Measurements from ENCODE around the gene TTF2.
"Not testable (repeated sequence)": the region's sequence is repeated elsewhere in the genome, so short reads cannot be mapped to it uniquely, and the experiment has no call there.

The TTF2 gene

DNA sequence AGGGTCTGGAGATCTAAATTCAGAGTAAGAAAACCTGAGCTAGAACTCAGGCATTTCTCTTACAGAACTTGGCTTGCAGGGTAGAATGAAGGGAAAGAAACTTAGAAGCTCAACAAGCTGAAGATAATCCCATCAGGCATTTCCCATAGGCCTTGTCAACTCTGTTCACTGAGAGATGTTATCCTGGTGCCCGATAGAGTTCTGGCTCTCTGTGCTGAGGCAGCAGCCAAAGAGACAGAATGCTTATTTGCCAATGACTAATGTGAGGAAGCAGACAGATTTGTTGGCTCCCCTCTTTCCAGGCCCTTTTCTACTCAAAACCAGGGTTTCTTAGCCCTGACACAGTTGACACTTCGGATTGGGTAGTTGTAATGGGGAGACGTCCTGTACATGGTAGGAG lies 83.7 kb downstream of the TTF2 start:
- ChIA-PET CTCF (interaction anchor here (2.6 kb wide), 1 partner anchor 15 kb away, joined by 10 read pairs; no protein-coding TSS in a partner anchor), POLR2A (no interaction called here)
- TF ChIP-seq, protein P1, sequence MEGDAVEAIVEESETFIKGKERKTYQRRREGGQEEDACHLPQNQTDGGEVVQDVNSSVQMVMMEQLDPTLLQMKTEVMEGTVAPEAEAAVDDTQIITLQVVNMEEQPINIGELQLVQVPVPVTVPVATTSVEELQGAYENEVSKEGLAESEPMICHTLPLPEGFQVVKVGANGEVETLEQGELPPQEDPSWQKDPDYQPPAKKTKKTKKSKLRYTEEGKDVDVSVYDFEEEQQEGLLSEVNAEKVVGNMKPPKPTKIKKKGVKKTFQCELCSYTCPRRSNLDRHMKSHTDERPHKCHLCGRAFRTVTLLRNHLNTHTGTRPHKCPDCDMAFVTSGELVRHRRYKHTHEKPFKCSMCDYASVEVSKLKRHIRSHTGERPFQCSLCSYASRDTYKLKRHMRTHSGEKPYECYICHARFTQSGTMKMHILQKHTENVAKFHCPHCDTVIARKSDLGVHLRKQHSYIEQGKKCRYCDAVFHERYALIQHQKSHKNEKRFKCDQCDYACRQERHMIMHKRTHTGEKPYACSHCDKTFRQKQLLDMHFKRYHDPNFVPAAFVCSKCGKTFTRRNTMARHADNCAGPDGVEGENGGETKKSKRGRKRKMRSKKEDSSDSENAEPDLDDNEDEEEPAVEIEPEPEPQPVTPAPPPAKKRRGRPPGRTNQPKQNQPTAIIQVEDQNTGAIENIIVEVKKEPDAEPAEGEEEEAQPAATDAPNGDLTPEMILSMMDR (IDR thresholded peaks at IDR 0.05; ENCODE audit: control extremely low read depth, extremely low read depth, low read depth, missing control alignments): no peak
- DNase-seq (ENCODE audit: extremely low spot score): no peak

- ChIA-PET CTCF (no interaction called here), POLR2A (no interaction called here)
- no peak for DNase-seq (ENCODE audit: extremely low spot score)
- TF ChIP-seq, protein P1 (IDR thresholded peaks at IDR 0.05; ENCODE audit: control extremely low read depth, extremely low read depth, low read depth, missing control alignments): no peak
These were observed 85.9 kb downstream of the TTF2 start for GRCh38 chr1:117146072-117146471.

- ChIA-PET CTCF (no interaction called here), POLR2A (no interaction called here)
These were observed 86.6 kb downstream of the TTF2 start for GRCh38 chr1:117146575-117147340.

GRCh38 chr1:117147341-117147831 lies 87.3 kb downstream of the TTF2 start:
- DNase-seq (ENCODE audit: extremely low spot score): no peak
- CTCF ChIA-PET: no interaction called here
- POLR2A ChIA-PET: no interaction called here
- TF ChIP-seq, protein P1 (IDR thresholded peaks at IDR 0.05; ENCODE audit: control extremely low read depth, extremely low read depth, low read depth, missing control alignments): no peak

More at GRCh38 chr1:117146575-117147340, 86.6 kb downstream of the TTF2 start:
- DNase-seq (ENCODE audit: extremely low spot score): no peak
- TF ChIP-seq, protein P1 (IDR thresholded peaks at IDR 0.05; ENCODE audit: control extremely low read depth, extremely low read depth, low read depth, missing control alignments): no peak

DNA sequence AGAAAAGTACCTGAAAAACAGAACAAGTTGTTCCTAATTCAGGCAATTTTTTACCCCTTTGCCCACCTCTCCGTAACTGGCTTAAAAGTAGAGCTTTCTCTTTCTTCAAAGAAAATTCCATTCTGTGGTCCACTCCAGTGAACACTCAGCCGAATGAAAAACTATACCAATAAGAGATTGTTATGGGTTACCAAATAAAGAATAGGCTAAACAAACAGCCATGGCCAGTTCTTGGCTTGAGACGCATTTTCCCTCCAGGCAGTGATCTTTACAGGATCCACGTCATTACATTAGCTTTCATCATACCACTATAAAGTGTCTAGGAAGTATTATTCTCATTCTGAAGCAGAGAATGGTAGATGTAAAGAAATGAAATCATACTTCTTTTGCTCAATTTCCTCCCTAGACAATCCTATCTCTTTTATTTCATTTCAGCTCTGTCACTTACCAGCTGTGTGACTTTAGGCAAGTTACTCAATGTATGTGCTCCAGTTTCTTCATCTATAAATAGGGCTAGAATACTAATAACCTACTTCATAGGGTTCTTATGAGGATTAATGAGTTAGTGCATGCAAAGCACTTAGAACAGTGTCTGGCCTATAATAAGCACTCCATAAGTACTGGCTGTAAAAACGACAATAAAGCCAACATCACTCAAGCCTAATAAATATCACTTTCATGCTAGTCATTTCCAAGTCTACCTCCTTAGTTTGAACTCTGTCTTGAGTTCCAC lies 87.9 kb downstream of the TTF2 start:
- ChIA-PET POLR2A (no interaction called here), CTCF (no interaction called here)

GRCh38 chr1:117150316-117150715 lies 90.2 kb downstream of the TTF2 start:
- CTCF ChIA-PET: interaction anchor here (1.0 to 1.5 kb wide), 2 partner anchors 11 to 21 kb away, joined by 3 to 5 read pairs; no protein-coding TSS in a partner anchor

More for the DNA sequence above, 87.9 kb downstream of the TTF2 start:
- TF ChIP-seq, protein P1 (IDR thresholded peaks at IDR 0.05; ENCODE audit: control extremely low read depth, extremely low read depth, low read depth, missing control alignments): no peak
- no peak for DNase-seq (ENCODE audit: extremely low spot score)

DNA sequence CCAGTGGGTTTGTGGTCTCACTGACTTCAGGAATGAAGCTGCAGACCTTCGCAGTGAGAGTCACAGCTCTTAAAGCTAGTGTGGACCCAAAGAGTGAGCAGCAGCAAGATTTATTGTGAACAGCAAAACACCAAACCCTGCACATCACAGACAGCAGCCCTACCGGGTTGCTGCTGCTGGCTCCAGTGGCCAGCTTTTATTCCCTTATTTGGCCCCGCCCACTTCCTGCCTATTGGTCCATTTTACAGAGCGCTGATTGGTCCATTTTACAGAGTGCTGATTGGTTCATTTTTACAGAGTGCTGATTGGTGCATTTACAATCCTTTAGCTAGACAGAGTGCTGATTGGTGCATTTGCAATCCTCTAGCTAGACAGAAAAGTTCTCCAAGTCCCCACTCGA lies 91.2 kb downstream of the TTF2 start:
- POLR2A ChIA-PET; DNase-seq (ENCODE audit: extremely low spot score): not testable (repeated sequence)
- CTCF ChIA-PET: interaction anchor here (1.0 kb wide), 1 partner anchor 15 kb away, joined by 3 read pairs; no protein-coding TSS in a partner anchor

More at GRCh38 chr1:117150316-117150715, 90.2 kb downstream of the TTF2 start:
- no peak for DNase-seq (ENCODE audit: extremely low spot score)
- TF ChIP-seq, protein P1 (IDR thresholded peaks at IDR 0.05; ENCODE audit: control extremely low read depth, extremely low read depth, low read depth, missing control alignments): no peak
- POLR2A ChIA-PET: no interaction called here

Data from GM10248 (cell line).